ENCODE data around the gene DNAH9. TPM values are rescaled to one million over a fixed set of nuclear protein-coding genes. Genes with fewer than 3 reads are reported as not detected.

The DNAH9 gene
- polyA plus RNA-seq, 1 donor from 2014 or later: 2.0 TPM

DNA sequence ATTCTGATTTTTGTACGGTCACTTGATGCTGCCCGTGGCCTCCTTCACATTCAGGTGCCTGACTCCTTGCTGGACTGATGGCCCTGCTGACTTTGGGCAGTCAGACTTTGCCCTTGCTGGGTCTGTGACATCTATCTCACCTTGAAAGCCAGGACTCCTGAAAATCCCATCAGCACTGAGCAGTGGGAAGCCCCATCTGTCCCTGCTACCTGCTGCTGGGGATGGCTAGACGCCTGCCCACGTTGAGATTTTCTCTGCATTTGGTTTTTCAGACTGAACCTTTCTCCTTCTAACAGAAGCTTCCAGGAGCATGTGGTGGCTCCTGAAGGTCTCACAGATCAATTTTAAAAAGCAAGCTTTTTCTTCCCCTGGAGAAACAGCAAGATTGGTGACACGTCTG, 409.2 kb downstream of the DNAH9 start:
- H3K36me3 ChIP-seq (ENCODE audit: insufficient read depth, low read length): no peaks in the 10 kb centered on the region
- H3K9me3 ChIP-seq (ENCODE audit: low read length): no peaks in the 10 kb centered on the region
- H4K20me1 ChIP-seq (ENCODE audit: insufficient read depth): no peaks in the 10 kb centered on the region
- H3K9me2 ChIP-seq (ENCODE audit: insufficient read depth, low read length): no peaks in the 10 kb centered on the region
- no peak overlapping the region for H2AFZ ChIP-seq (ENCODE audit: low read depth, low read length)
- no peaks in the 10 kb centered on the region for H3F3A ChIP-seq (ENCODE audit: insufficient read depth, low read length, poor library complexity, severe bottlenecking)
- H3K27ac ChIP-seq (ENCODE audit: low read length): no peak overlapping the region
- no peak overlapping the region for H3K4me2 ChIP-seq (ENCODE audit: low read length)
- H3K9ac ChIP-seq (ENCODE audit: low read length): no peak overlapping the region
- no peak for TF ChIP-seq EP300 (conservative IDR thresholded peaks at IDR 0.05; ENCODE audit: poor library complexity, severe bottlenecking)
- no peak for TF ChIP-seq SMC3 (conservative IDR thresholded peaks at IDR 0.05; ENCODE audit: poor library complexity)
- no peak for TF ChIP-seq MXI1 (conservative IDR thresholded peaks at IDR 0.05; ENCODE audit: poor library complexity, severe bottlenecking)
- TF ChIP-seq TAF1 (IDR thresholded peaks at IDR 0.05; ENCODE audit: low read depth): no peak
- no peak for TF ChIP-seq EZH2 (IDR thresholded peaks at IDR 0.05; ENCODE audit: borderline replicate concordance, insufficient read depth, low read length, poor library complexity, severe bottlenecking)
- no peak for TF ChIP-seq RAD21 (conservative IDR thresholded peaks at IDR 0.05)
- H3K79me2 ChIP-seq (replicated peaks; ENCODE audit: insufficient read depth, low read length): no peaks in the 10 kb centered on the region
- no peaks in the 10 kb centered on the region for H3K27me3 ChIP-seq (ENCODE audit: insufficient read depth, low read depth, low read length)
- H3K4me3 ChIP-seq (ENCODE audit: low read length): no peak overlapping the region

Data from neural cell (in vitro differentiated cells).